ENCODE results near the gene EPHB3.

The EPHB3 gene

DNA sequence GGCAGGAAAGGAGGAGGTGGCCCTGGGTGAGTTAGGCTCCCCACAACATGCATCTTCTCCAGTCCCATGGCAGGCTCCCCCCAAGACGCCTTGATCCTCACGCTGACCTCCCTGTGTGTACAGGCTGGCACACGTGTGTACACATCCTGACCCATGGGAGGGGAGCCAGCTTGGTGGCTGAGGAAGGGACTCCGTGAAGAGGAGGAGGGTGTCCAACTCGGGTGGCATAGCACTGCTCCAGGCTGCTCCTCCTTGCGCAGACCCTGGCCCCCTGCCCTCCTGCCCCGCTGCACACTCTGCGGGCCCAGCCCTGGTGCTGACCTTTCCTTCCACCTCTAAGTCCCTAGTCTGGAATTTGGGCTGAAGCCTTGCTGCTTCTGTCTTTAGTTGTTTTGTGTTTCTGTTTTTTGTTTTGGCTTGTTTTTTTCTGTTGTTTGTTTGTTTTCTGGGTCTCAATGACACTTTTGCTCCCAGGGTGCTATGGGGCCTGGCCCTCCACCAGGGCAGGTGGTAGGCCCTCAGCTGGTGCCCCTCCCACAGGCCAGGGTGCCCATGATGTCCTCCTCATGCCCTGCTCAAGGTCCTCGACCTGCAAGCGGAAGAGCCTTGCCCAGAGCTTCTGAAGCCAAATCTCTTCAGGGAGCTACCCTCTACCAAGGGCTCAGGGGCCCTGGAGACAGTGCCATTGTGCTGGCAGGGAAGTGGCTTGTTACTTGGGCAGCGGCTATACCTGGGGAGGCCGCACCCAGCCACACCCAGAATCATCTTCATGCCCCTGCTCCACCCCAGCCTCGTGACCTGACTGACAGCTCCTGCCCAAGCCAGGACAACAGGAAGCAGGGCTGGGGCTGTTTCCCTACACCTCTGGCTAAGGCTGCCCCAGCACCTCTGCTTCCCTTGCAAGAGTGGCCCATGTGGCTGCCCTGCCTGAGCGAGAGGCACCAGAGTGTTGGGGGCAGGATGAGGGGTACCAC lies 5.1 kb downstream of the EPHB3 start:
- H3K36me3 ChIP-seq (ENCODE audit: control insufficient read depth in 1 of 2, insufficient read depth in 2 of 2, low read length in 2 of 2): no peaks in the 10 kb centered on the region
- H3K4me3 ChIP-seq (ENCODE audit: low read depth in 1 of 2, low read length in 2 of 2): peak overlapping the region in 1 of 2 donors; percentile 6
- peaks cover 18 to 61% of the 10 kb centered on the region in 2 donors for H3K4me1 ChIP-seq (ENCODE audit: control insufficient read depth in 1 of 2, insufficient read depth in 2 of 2, low read length in 2 of 2)
- peak overlapping the region; percentile 75 for H3K27ac ChIP-seq (ENCODE audit: low read length)
- H3K9me3 ChIP-seq (ENCODE audit: control insufficient read depth in 1 of 2, low read length in 2 of 2): no peaks in the 10 kb centered on the region
- peaks cover 4% of the 10 kb centered on the region for H3K27me3 ChIP-seq (ENCODE audit: low read depth, low read length)

DNA sequence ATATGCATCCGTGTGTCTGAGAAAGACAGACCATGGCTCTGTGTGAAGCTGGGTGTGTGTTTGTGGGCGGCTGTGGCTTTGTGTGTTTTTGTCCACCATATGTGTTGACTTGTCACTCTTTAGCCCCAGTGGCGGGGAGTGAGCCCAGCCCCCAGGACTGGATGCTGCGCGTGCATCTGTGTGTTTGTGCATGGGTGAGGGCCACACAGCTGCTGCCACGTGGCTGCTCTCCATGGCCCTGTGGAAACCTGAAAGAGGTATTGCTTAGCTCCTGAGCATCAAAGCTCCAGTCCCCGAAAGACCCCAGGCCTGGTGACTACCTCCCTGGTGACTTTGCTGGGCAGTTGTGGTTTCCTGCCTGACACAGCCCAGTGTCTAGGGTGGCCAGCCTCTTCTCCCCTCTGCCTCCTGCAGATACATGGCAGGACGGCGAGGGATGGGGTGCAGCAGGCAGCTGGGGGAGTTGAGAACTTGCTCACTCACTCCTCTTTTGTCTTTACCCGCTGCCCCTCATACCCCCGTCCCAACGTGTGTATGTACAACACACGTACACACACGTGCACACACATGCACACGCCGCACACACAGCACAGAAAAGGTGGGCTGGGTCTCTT lies 6.5 kb downstream of the EPHB3 start:
- H3K9me3 ChIP-seq (ENCODE audit: control insufficient read depth in 1 of 2, low read length in 2 of 2): no peaks in the 10 kb centered on the region
- H3K27ac ChIP-seq (ENCODE audit: low read length): no peak overlapping the region
- H3K36me3 ChIP-seq (ENCODE audit: control insufficient read depth in 1 of 2, insufficient read depth in 2 of 2, low read length in 2 of 2): peaks cover 4 to 5% of the 10 kb centered on the region in 2 donors
- peaks cover 18 to 61% of the 10 kb centered on the region in 2 donors for H3K4me1 ChIP-seq (ENCODE audit: control insufficient read depth in 1 of 2, insufficient read depth in 2 of 2, low read length in 2 of 2)
- peak overlapping the region; percentile 33 to 64 for H3K4me3 ChIP-seq (ENCODE audit: low read depth in 1 of 2, low read length in 2 of 2)
- H3K27me3 ChIP-seq (ENCODE audit: low read depth, low read length): peaks cover 4% of the 10 kb centered on the region

DNA sequence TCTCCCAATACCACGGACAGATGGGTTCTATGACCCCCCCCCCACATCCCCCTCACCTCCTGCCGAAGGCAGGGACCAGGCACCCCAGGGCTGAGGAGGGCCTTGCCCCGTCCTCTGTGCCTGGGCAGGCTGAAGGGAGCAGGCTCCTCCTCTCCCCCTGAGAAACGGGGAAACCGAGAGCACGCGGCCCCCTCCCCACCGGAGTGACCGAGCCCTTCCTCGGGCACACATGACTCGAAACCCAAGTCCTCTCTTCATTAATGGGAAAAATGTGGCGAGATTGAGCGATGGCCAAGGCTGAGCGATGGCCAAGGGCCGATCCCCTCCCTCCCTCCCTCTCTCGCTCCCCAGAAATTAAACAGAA lies 7.0 kb downstream of the EPHB3 start:
- H3K27ac ChIP-seq (ENCODE audit: low read length): no peak overlapping the region
- H3K27me3 ChIP-seq (ENCODE audit: low read depth, low read length): peaks cover 4% of the 10 kb centered on the region
- H3K4me3 ChIP-seq (ENCODE audit: low read depth in 1 of 2, low read length in 2 of 2): peak overlapping the region; percentile 33 to 64

DNA sequence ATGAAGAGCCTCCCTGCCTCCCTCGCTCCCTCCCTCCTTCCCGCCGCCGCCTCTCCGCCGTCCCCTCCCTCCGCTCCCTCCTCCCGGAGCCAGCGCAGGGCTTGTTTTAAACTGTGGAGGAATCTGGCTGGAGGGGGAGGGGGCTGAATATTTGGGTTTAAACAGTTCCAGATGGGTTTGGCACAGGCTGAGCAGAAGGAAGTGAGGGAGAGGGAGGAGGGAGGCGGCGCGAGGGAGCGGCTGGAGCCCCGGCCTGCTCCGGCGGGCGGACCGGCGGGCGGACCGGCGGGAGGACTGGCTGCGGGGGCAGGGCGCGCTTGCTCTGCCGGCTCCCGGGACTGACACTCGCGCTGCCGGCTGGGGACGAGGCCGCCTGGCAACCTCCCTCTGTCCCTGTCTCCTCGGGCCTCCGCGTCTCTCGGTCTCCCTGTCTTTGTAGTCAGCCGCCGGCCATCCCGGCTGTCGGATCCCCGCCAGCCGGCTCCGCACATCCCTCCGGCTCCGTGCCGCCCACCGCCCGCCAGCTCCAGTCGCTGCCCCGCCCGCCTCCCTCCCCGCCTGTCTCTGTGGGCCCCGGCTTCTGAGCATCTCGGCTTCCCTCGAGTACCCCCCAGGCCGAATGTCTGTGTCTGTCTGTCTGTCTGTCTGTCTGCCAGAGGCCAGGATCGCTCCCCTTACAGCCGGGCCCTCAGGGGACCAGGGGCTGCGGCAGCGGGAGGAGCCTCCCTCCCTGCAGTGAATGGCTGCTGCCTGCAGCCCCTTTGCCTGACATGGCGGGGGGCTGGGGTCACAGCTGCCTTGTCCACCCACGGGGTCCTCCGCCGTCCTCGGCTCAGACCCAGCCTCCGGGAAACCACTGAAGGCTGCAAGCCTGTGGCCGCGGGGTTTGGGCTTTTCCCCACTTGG lies 7.6 kb downstream of the EPHB3 start:
- Histone ChIP-seq H3K27ac (ENCODE audit: low read length) (no peak overlapping the region), H3K9me3 (ENCODE audit: control insufficient read depth in 1 of 2, low read length in 2 of 2) (no peaks in the 10 kb centered on the region), H3K36me3 (ENCODE audit: control insufficient read depth in 1 of 2, insufficient read depth in 2 of 2, low read length in 2 of 2) (peaks cover 6 to 8% of the 10 kb centered on the region in 2 donors), H3K27me3 (ENCODE audit: low read depth, low read length) (peaks cover 4% of the 10 kb centered on the region), H3K4me3 (ENCODE audit: low read depth in 1 of 2, low read length in 2 of 2) (peak overlapping the region; percentile 33 to 64), H3K4me1 (ENCODE audit: control insufficient read depth in 1 of 2, insufficient read depth in 2 of 2, low read length in 2 of 2) (peaks cover 18 to 57% of the 10 kb centered on the region in 2 donors)

More for the DNA sequence above, 7.0 kb downstream of the EPHB3 start:
- no peaks in the 10 kb centered on the region for H3K9me3 ChIP-seq (ENCODE audit: control insufficient read depth in 1 of 2, low read length in 2 of 2)
- peaks cover 18 to 61% of the 10 kb centered on the region in 2 donors for H3K4me1 ChIP-seq (ENCODE audit: control insufficient read depth in 1 of 2, insufficient read depth in 2 of 2, low read length in 2 of 2)
- peaks cover 6 to 8% of the 10 kb centered on the region in 2 donors for H3K36me3 ChIP-seq (ENCODE audit: control insufficient read depth in 1 of 2, insufficient read depth in 2 of 2, low read length in 2 of 2)

DNA sequence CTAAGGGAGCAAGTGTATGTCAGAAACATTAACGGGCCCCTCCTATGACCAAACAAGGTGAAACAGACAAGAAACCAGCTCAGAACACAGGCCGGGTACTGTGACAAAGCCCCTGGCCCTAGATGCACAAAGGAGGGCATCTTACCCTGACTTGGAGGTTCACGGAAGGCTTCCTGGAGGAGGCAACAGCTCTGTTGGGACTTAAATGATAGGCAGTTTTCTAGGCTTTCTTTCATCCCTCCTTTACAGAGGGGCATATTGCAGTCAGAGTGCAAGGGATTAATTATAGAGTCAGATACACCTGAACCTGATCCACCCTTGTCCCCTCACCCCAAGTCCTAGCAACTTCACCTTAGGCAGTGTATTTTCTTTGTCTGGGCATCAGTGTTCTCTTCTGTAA lies 8.4 kb downstream of the EPHB3 start:
- Histone ChIP-seq H3K9me3 (ENCODE audit: control insufficient read depth in 1 of 2, low read length in 2 of 2) (no peaks in the 10 kb centered on the region), H3K27ac (ENCODE audit: low read length) (no peak overlapping the region), H3K4me1 (ENCODE audit: control insufficient read depth in 1 of 2, insufficient read depth in 2 of 2, low read length in 2 of 2) (peaks cover 14 to 56% of the 10 kb centered on the region in 2 donors), H3K27me3 (ENCODE audit: low read depth, low read length) (peaks cover 4% of the 10 kb centered on the region), H3K36me3 (ENCODE audit: control insufficient read depth in 1 of 2, insufficient read depth in 2 of 2, low read length in 2 of 2) (peaks cover 6 to 8% of the 10 kb centered on the region in 2 donors), H3K4me3 (ENCODE audit: low read depth in 1 of 2, low read length in 2 of 2) (peak overlapping the region; percentile 33 to 64)

DNA sequence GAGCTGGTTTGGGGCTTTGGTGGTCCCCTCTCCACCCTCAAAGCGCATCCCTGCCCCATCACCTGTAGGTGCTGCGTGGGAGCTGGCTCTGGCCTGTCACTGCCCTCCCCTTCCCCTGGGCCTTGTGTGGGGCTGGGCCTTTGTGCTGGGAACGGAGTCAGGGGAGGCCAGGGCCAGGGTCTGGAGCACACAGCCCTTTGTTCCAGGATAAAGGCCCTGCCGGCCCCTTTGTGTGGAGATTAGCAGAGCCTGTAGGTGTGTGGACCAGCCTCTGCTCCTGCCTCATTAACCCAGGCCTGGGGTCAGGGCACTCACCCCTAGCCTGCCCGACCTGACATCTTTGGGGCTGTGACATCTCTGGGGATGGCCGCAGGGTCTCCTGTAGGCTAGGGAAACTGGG lies 8.9 kb downstream of the EPHB3 start:
- H3K4me3 ChIP-seq (ENCODE audit: low read depth in 1 of 2, low read length in 2 of 2): no peak overlapping the region
- no peak overlapping the region for H3K27ac ChIP-seq (ENCODE audit: low read length)
- H3K27me3 ChIP-seq (ENCODE audit: low read depth, low read length): peaks cover 4% of the 10 kb centered on the region
- H3K4me1 ChIP-seq (ENCODE audit: control insufficient read depth in 1 of 2, insufficient read depth in 2 of 2, low read length in 2 of 2): peaks cover 14 to 52% of the 10 kb centered on the region in 2 donors
- no peaks in the 10 kb centered on the region for H3K9me3 ChIP-seq (ENCODE audit: control insufficient read depth in 1 of 2, low read length in 2 of 2)
- H3K36me3 ChIP-seq (ENCODE audit: control insufficient read depth in 1 of 2, insufficient read depth in 2 of 2, low read length in 2 of 2): peaks cover 6 to 8% of the 10 kb centered on the region in 2 donors

DNA sequence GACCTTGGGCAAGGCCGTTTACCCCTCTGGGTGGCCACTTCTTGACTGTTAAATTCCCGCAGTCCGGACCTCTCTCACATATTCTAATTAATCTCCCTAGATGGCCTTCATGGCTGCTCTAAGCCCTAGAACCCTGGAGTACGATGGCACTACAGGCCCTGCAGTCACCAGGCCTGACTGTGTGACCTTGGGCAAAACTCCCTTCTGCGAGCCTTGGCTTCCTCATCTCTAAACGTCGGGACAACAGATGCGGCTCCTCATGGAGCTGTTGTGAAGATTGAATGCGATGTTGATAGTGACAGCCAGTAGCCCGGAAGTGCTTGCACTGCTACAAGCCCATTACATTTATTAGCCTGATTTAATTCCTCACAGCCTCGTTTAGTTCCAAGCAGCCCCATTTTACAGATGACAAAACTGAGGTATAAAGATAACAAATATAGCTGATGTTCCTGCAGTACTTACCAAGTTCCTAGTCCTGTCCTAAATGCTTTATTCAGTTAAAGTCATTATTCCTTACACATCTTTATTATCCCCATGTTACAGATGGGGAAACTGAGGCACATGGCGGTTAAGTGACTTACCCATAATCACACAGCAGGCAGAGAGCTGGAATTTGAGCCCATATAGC lies 10.3 kb downstream of the EPHB3 start:
- Histone ChIP-seq H3K4me1 (ENCODE audit: control insufficient read depth in 1 of 2, insufficient read depth in 2 of 2, low read length in 2 of 2) (peaks cover 8 to 38% of the 10 kb centered on the region in 2 donors), H3K36me3 (ENCODE audit: control insufficient read depth in 1 of 2, insufficient read depth in 2 of 2, low read length in 2 of 2) (peaks cover 6 to 18% of the 10 kb centered on the region in 2 donors), H3K27ac (ENCODE audit: low read length) (no peak overlapping the region), H3K27me3 (ENCODE audit: low read depth, low read length) (peaks cover 4% of the 10 kb centered on the region), H3K4me3 (ENCODE audit: low read depth in 1 of 2, low read length in 2 of 2) (no peak overlapping the region), H3K9me3 (ENCODE audit: control insufficient read depth in 1 of 2, low read length in 2 of 2) (no peaks in the 10 kb centered on the region)

DNA sequence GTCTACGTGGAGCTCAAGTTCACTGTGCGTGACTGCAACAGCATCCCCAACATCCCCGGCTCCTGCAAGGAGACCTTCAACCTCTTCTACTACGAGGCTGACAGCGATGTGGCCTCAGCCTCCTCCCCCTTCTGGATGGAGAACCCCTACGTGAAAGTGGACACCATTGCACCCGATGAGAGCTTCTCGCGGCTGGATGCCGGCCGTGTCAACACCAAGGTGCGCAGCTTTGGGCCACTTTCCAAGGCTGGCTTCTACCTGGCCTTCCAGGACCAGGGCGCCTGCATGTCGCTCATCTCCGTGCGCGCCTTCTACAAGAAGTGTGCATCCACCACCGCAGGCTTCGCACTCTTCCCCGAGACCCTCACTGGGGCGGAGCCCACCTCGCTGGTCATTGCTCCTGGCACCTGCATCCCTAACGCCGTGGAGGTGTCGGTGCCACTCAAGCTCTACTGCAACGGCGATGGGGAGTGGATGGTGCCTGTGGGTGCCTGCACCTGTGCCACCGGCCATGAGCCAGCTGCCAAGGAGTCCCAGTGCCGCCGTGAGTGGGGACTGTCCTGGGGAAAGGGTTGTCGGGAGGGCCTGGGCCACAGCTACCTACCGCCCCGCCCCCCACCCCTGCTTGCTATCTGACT lies 11.2 kb downstream of the EPHB3 start:
- H3K9me3 ChIP-seq (ENCODE audit: control insufficient read depth in 1 of 2, low read length in 2 of 2): no peaks in the 10 kb centered on the region
- H3K27ac ChIP-seq (ENCODE audit: low read length): no peak overlapping the region
- peaks cover 4% of the 10 kb centered on the region for H3K27me3 ChIP-seq (ENCODE audit: low read depth, low read length)
- peaks cover 6 to 26% of the 10 kb centered on the region in 2 donors for H3K36me3 ChIP-seq (ENCODE audit: control insufficient read depth in 1 of 2, insufficient read depth in 2 of 2, low read length in 2 of 2)
- H3K4me3 ChIP-seq (ENCODE audit: low read depth in 1 of 2, low read length in 2 of 2): no peak overlapping the region
- H3K4me1 ChIP-seq (ENCODE audit: control insufficient read depth in 1 of 2, insufficient read depth in 2 of 2, low read length in 2 of 2): peaks cover 8 to 29% of the 10 kb centered on the region in 2 donors

DNA sequence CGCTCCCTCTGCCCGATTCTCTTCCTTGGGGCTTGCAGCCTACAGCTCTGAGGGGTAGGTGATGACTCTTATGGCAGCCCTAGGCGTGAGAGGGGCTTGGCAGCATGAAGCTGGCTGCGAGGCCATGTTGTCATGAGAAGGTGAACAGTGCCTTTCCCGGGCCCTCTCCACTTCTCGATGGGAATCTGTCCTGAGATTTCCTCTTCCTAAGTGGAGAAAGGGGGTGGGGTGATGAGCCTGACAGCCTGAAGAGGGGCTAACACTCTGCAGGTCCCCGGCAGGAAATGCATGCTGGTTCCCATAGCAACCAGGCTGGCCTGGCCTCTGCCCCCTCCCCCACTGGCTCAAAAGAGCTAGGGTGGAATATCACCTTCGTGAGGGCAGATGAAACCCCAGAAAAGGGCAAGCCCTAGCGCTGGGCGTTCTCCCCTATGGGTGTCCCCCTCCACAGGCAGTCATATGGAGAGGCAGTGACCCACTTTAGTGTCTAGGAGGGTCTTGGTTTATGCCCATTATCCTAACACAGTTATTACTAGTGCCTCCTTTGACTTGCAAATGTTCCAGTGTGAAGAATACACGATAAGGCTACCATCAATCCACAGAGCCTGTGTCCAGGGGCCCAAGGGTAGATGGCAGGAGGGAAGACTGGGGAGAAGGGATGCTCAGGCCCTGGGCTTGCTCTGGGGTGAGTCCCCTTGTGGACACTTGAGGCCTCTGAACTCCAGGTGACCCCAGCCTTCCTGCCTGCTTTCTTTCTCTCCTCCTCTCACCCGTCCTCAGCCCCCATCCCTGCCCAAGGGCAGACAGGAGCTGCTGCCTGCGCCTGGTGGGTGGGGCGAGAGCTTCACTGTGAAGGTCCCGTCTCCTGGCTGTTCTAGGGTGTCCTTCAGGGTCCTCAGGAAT lies 13.2 kb downstream of the EPHB3 start:
- no peak overlapping the region for H3K27ac ChIP-seq (ENCODE audit: low read length)
- no peak overlapping the region for H3K4me3 ChIP-seq (ENCODE audit: low read depth in 1 of 2, low read length in 2 of 2)
- H3K36me3 ChIP-seq (ENCODE audit: control insufficient read depth in 1 of 2, insufficient read depth in 2 of 2, low read length in 2 of 2): peaks cover 6 to 34% of the 10 kb centered on the region in 2 donors
- peaks cover 4% of the 10 kb centered on the region for H3K27me3 ChIP-seq (ENCODE audit: low read depth, low read length)
- H3K9me3 ChIP-seq (ENCODE audit: control insufficient read depth in 1 of 2, low read length in 2 of 2): no peaks in the 10 kb centered on the region
- H3K4me1 ChIP-seq (ENCODE audit: control insufficient read depth in 1 of 2, insufficient read depth in 2 of 2, low read length in 2 of 2): peaks cover 5 to 15% of the 10 kb centered on the region in 2 donors
